Measurements from ENCODE around the gene KRTAP20-1. TPM values are rescaled to one million over a fixed set of nuclear protein-coding genes. Genes with fewer than 3 reads are reported as not detected.

KRTAP20-1 gene
- total RNA-seq, 1 donor from 2014 or later, result not detected

DNA sequence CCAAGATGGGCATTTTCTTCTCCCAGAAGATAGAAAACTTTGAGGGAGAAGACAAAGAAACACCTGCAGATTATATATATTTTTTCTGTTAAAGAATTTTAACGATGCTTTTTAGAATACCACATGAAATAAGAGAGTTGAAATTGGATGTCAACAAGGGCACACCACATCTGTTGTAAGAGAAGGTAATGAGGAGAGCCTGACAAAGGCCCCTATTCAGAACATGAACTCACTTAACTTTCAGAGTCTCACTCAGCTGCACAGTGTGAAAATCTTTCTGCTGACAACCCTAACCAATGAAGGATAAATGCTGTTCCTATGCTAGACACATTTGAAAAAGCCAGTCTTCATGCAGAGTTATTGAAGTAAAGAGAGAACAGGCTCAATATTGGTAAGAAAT, 33.4 kb upstream of the KRTAP20-1 start:
- Histone ChIP-seq H3K27me3 (no peaks in the 10 kb centered on the region), H3K27ac (no peak overlapping the region), H3K4me3 (no peak overlapping the region), H3K4me1 (no peaks in the 10 kb centered on the region), H3K9me3 (no peaks in the 10 kb centered on the region), H3K36me3 (no peaks in the 10 kb centered on the region)
- no peak for DNase-seq (ENCODE audit: extremely low spot score in 2 of 2)
- intact Hi-C loops (cut with DNase I), result no loop called here
- TF ChIP-seq CTCF (IDR thresholded peaks at IDR 0.05), result no peak
- TF ChIP-seq POLR2A (IDR thresholded peaks at IDR 0.05), result no peak
- no peak for TF ChIP-seq POLR2AphosphoS5 (IDR thresholded peaks at IDR 0.05; ENCODE audit: insufficient read depth in 1 of 2, low read depth in 1 of 2)

GRCh38 chr21:30590297-30590696, 25.9 kb upstream of the KRTAP20-1 start, which contains the start of gene KRTAP22-2:
Gene KRTAP22-2, minus strand, starts transcription at chr21:30590397.
- H3K9me3 ChIP-seq, result no peaks in the 10 kb centered on the region
- TF ChIP-seq POLR2AphosphoS5 (IDR thresholded peaks at IDR 0.05; ENCODE audit: insufficient read depth in 1 of 2, low read depth in 1 of 2), result no peak
- TF ChIP-seq CTCF (IDR thresholded peaks at IDR 0.05), result no peak
- TF ChIP-seq POLR2A (IDR thresholded peaks at IDR 0.05), result no peak
- DNase-seq (ENCODE audit: extremely low spot score in 2 of 2), result no peak
- H3K4me1 ChIP-seq, result no peaks in the 10 kb centered on the region
- H3K36me3 ChIP-seq, result no peaks in the 10 kb centered on the region
- H3K27ac ChIP-seq, result no peak within 1 kb of the TSS
- intact Hi-C loops (cut with DNase I), result no loop called here
- no peak within 1 kb of the TSS for H3K4me3 ChIP-seq
- H3K27me3 ChIP-seq, result no peaks in the 10 kb centered on the region

DNA sequence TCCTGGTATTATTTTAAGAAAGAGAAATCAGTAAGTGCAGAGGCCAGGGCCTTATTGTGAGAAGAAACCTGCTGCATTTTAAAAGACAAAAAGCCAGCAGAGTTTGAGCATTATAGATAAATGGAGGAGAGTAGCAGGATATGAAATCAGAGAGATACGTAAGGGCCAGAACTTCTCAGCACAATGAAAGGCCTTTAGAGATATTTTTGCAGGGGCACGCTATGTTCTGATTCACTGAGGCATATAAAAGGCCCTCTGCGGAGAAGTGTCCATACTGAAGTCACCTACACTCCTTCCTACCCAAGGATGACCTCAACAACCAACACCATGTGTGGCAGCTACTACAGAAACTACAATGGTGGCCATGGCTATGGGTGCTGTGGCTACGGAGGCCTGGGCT, 24.1 kb upstream of the KRTAP20-1 start, which contains the start of gene KRTAP6-3:
TSS of gene KRTAP6-3 (plus strand) at position 301 of the 400 bp plus-strand sequence. CDS start at position 307, 6 bp downstream.
- Histone ChIP-seq H3K4me1 (no peaks in the 10 kb centered on the region), H3K9me3 (no peaks in the 10 kb centered on the region), H3K27me3 (no peaks in the 10 kb centered on the region), H3K4me3 (no peak within 1 kb of the TSS), H3K27ac (no peak within 1 kb of the TSS), H3K36me3 (no peaks in the 10 kb centered on the region)
- no peak for DNase-seq (ENCODE audit: extremely low spot score in 2 of 2)
- intact Hi-C loops (cut with DNase I), result no loop called here
- TF ChIP-seq CTCF (IDR thresholded peaks at IDR 0.05) (no peak), POLR2AphosphoS5 (IDR thresholded peaks at IDR 0.05; ENCODE audit: insufficient read depth in 1 of 2, low read depth in 1 of 2) (no peak), POLR2A (IDR thresholded peaks at IDR 0.05) (no peak)

DNA sequence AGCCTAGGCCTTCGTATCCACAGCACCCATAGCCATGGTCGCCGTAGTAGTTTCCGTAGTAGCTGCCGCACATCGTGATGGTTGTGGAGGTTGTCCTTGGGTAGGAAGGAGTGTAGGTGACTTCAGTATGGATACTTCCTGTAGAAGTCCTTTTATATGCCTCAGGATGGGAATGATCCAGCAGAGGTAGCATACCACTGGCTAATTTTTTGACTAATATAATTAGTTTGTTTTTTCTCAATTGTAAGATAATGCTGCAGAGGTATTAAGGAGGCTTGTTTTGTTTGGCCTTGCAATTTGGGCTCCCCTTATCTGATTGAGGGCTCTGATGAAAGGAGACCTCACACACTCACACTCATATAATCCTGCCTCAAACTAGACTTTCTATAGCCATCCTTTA, 17.4 kb upstream of the KRTAP20-1 start, which contains the start of gene KRTAP6-2:
TSS of gene KRTAP6-2 (minus strand) at position 101 of the 400 bp plus-strand sequence. CDS start at position 73, 28 bp downstream.
- H3K27ac ChIP-seq, result no peak within 1 kb of the TSS
- no peak within 1 kb of the TSS for H3K4me3 ChIP-seq
- DNase-seq (ENCODE audit: extremely low spot score in 2 of 2), result no peak
- H3K36me3 ChIP-seq, result no peaks in the 10 kb centered on the region
- intact Hi-C loops (cut with DNase I), result no loop called here
- TF ChIP-seq CTCF (IDR thresholded peaks at IDR 0.05) (no peak), POLR2AphosphoS5 (IDR thresholded peaks at IDR 0.05; ENCODE audit: insufficient read depth in 1 of 2, low read depth in 1 of 2) (no peak), POLR2A (IDR thresholded peaks at IDR 0.05) (no peak)
- H3K9me3 ChIP-seq, result no peaks in the 10 kb centered on the region
- no peaks in the 10 kb centered on the region for H3K27me3 ChIP-seq
- H3K4me1 ChIP-seq, result no peaks in the 10 kb centered on the region

- H3K36me3 ChIP-seq, result no peaks in the 10 kb centered on the region
- H3K4me1 ChIP-seq, result no peaks in the 10 kb centered on the region
- no peak for TF ChIP-seq POLR2AphosphoS5 (IDR thresholded peaks at IDR 0.05; ENCODE audit: insufficient read depth in 1 of 2, low read depth in 1 of 2)
- TF ChIP-seq CTCF (IDR thresholded peaks at IDR 0.05), result no peak
- TF ChIP-seq POLR2A (IDR thresholded peaks at IDR 0.05), result no peak
- DNase-seq (ENCODE audit: extremely low spot score in 2 of 2), result no peak
- no peak within 1 kb of the TSS for H3K4me3 ChIP-seq
- intact Hi-C loops (cut with DNase I), result no loop called here
- no peaks in the 10 kb centered on the region for H3K9me3 ChIP-seq
- H3K27me3 ChIP-seq, result no peaks in the 10 kb centered on the region
- H3K27ac ChIP-seq, result no peak within 1 kb of the TSS
Observed at GRCh38 chr21:30600787-30601186, 15.4 kb upstream of the KRTAP20-1 start, which contains the start of gene KRTAP22-1. Gene KRTAP22-1, plus strand, starts transcription at chr21:30601087.

Data from vagina (tissue), 2 donors.